ENCODE results near the gene SCYGR5.
"Not testable (repeated sequence)": the region's sequence is repeated elsewhere in the genome, so short reads cannot be mapped to it uniquely, and the experiment has no call there.

Gene SCYGR5, protein sequence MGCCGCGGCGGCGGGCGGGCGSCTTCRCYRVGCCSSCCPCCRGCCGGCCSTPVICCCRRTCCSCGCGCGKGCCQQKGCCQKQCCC

DNA sequence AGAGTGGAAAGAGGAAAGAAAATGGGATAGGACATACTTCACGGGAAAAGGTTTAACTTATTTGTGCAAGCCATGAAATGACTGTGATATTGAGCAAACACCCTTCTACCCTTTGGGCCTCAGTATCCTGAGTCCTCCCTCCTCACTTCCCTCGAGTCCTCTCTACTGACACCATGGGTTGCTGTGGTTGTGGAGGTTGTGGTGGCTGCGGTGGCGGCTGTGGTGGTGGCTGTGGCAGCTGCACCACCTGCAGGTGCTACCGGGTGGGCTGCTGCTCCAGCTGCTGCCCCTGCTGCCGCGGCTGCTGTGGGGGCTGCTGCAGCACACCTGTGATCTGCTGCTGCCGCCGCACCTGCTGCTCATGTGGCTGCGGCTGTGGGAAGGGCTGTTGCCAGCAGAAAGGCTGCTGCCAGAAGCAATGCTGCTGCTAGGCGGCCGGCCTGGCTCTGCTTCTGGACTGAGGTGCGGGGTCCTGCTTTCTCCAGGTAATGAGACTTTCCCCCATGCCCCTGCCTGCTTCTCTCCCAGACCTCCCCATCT, at the start of gene SCYGR5:
Gene SCYGR5, plus strand, starts transcription at position 174 of the 540 bp plus-strand sequence. Its CDS starts 0 bp downstream, at position 174.
- DNase-seq (ENCODE audit: low read depth): not testable (repeated sequence)

DNA sequence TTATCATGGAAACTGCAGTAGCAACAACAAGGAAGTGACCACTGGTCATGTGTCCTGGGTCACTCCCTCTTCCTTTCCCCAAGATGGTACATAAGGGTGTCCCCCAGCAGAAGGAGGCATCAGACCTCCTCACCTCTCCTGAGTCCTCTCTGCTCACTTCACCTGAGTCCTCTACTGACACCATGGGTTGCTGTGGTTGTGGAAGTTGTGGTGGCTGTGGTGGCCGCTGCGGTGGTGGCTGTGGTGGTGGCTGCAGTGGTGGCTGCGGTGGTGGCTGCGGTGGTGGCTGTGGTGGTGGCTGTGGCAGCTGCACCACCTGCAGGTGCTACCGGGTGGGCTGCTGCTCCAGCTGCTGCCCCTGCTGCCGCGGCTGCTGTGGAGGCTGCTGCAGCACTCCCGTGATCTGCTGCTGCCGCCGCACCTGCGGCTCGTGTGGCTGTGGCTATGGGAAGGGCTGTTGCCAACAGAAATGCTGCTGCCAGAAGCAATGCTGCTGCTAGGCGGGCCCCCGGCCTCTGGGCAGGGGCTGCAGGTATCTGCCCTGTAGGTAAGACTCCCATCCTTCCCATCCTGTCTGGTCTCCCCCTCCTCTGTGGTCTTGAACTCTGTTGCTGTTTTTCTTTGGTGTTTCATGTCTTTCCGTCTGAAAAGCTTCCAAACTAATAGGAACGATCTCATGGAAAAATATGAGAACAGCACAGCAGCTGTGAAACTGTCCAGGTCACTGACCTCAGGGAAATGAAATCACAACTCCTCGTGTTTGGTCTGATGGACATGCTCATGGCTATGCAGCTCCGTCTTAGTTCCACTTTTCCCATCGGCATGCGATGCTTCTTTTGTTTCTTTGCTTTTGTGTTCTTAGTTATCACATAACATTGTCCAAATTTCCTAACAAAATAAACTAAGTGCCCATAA, 49.0 kb upstream of the SCYGR5 start, which contains the start of gene SCYGR4:
Gene SCYGR4, plus strand, starts transcription at position 183 of the 915 bp plus-strand sequence. Its CDS starts 0 bp downstream, at position 183.
- DNase-seq (ENCODE audit: low read depth): no peak

DNA sequence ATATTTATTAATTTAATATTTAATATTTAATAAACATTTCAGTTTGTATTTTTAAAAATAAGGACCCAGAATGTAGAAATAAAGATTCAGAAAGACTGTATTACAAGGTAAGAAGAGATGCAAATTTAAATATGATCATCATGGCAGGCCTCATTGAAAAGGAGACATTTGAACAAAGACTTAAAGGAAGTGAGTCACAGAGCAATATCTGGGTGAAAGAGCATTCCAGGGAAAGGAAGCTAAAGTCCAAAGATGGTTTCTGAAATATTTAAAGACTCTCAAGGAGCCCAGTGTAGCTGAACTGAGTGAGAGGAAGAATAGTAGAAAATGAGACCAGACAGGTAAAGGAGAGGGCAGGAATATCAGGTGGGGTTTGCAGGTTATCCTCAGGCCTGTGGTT, 43.4 kb upstream of the SCYGR5 start:
- peak; percentile 45 for DNase-seq (ENCODE audit: low read depth)

DNA sequence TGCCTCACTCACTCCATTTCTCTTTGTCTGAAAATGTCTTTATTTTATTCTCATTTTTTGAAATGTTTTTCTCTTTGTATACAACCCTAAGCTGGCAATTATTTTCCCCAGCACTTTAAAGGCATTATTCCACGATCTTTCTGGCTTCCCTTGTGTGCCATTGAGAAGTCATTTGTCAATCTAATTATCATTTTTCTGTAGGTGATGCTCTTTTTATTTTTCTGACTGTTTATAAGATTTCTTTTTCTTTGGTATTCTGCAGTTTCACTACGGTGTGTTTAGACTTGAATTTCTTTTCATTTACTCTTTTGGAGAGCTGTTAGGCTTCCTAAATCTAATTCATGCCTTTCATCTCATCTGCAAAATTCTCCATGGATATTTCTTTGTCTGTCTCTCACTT, 41.2 kb upstream of the SCYGR5 start:
- no peak for DNase-seq (ENCODE audit: low read depth)

DNA sequence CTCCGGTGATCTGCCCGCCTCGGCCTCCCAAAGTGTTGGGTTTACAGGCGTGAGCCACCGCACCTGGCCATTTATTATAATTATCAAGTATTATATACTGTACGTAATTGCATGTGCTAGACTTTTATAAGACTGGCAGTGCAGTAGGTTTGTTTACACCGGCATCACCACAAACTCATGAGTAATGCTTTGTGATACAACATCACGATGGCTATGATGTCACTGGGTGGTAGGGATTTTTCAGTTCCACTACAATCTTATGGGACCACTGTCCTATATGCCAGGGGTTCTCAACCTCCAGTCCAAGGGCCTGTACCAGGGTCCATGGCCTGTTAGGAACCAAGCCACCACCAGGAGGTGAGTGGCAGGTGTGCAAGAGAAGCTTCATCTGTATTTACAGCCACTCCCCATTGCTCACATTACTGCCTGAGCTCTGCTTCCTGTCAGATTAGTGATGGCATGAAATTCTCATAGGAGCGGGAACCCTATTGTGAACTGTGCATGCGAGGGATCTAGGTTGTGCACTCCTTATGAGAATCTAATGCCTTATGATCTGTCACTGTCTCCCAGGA, 39.9 kb upstream of the SCYGR5 start:
- DNase-seq (ENCODE audit: low read depth): no peak

DNA sequence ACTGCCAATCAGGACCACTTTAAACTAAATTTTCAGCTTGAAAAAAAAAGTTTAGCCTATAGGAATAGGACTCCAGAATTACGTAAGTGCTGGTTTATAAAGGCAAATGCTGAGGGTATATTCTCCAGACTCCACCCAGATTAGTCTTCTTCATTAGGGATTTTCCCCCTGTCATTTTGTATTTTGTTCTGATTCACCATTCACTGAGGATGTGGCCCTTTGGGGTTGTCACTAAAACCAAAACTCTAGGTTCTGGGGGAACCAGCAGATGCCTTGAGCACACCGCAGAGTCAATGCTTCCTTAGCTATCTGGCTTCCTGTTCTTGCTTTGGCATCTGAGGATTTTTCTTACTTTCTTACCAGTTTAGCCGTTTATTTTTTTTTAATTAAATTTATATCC, 38.8 kb upstream of the SCYGR5 start:
- no peak for DNase-seq (ENCODE audit: low read depth)

DNA sequence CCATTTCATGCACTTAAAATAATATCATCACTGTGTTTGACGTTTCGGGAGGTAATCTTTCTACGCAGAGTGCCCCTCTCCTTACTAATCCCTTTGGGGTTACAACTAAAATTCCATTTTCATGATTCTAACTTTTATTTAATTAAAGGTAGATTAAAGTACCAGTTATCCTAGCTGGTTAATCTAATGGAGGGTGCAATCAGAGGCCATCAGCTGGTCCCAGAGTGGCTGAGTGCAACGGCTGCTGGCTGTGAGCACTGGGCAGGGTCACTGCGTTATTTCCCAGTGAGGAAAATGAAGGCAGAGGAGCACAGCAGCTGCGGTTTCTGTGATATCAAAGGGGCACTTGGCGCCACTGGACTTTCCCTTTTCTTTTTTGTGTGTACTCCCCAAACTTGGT, 37.2 kb upstream of the SCYGR5 start:
- DNase-seq (ENCODE audit: low read depth): no peak

DNA sequence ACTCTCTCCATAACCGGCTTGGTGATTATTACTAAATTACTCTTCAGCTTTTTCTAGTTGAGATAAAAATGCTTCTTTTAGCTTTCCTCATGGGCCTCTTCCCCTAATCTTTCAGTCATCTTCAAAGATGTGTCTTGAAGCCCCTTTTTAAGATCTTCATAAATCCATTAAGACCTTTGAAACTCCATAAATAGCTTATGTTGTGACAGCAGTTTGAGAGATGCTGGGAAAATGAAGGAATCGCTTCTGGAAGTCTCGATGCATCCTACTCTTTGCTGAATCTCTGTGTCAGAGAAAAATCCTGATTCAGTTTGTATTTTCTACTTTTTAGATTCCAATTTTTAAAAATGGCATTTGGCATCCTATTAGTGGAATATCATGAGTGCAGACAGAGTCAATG, 36.3 kb upstream of the SCYGR5 start:
- no peak for DNase-seq (ENCODE audit: low read depth)

DNA sequence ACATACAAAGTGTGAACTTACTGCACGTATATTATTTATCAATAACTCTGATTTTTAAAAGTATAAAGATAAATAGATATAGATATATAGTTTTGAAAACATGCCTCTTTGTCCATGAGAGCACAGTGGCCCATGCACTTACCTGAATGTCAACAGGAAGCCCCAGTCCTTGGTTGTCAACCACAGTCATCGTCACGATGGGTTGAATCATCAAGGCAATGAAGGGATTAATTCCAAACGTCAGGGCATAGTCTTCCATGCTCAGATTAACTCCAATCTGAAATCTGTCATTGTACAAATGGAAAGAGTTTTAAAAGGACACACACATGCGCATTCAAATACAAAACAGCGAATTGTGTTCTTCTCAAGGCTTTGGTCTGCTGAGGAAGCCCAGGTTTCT, 33.8 kb upstream of the SCYGR5 start:
- no peak for DNase-seq (ENCODE audit: low read depth)

DNA sequence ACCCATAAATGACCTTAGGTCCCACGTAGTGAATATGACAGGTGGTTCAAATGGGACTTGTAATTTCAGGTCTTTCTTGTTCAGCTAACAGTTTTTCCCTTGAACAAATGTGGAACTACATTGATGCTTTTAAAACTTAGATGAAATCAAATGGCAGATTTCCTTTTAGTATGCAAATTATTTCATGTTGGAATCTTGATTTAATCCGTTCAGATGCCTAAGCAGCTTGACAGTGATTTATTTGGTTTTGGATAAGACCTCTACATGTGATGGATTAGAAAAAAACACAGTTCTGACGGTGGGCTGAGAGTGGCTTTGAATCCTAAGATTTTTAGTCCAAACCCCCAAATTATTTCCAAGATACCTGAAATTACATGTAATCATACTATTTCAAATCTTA, 32.4 kb upstream of the SCYGR5 start:
- no peak for DNase-seq (ENCODE audit: low read depth)

DNA sequence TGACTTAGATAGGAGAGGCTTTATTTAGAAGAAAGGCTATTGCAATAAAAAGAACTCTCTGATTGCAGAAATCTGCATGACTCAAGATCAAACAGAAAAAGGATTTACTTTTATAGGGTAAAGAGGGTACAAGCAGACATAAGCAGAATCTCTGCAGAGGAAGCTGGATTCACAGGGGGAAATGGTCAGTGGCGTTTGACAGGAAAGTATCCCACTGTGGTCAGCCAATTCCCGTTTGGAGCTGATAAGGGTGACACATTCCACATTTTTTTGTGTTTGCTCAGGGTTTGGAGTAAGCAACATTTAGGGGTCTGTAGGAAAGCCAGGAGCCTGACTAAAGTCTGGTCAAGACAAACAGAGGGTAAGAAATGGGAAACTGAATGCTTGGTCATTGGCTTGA, 23.9 kb upstream of the SCYGR5 start:
- no peak for DNase-seq (ENCODE audit: low read depth)

DNA sequence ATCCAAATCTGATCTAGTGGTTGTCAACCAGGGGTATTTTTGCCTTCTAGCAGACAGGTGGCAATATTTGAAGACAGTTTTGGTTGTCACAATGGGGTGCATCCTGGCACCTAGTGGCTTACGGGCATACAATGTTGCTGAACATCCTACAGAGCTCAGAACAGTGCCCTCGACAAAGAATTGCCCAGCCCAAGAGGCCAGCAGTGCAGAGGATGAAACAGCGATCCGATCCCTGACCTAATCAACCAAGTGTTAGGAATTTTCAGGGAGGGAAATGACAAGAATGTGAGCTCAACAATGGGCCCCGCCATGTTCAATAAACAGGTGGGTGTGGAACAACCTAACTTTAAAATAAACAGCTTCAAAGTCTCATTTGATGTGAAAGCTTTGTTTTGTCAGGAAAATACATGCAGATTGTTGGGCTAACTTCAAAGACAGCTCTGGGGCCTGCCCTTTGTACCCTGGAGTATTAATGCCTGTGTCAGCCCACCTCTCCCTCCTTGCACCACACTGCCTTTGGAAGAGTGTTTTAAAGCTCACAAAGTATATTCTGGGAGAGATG, 22.5 kb upstream of the SCYGR5 start:
- DNase-seq (ENCODE audit: low read depth): no peak

DNA sequence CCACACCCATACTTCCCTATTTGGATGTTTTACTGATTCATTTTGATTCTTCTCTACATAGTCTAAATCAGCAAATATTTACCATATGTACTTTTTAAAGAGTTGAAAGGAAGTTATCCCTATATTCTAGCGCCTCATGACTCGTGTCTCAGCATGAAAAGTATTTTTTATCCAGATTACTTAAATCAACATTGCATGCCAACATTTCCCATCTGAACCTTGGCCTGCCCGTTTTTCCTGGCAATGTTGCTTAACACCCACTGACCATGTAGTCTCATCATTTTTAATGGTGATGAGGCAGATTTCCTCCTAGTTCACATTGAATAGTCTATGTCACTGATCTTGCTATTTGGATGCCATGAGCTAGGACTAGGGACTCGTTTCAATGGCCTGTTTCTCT, 13.2 kb upstream of the SCYGR5 start:
- peak; percentile 32 for DNase-seq (ENCODE audit: low read depth)

DNA sequence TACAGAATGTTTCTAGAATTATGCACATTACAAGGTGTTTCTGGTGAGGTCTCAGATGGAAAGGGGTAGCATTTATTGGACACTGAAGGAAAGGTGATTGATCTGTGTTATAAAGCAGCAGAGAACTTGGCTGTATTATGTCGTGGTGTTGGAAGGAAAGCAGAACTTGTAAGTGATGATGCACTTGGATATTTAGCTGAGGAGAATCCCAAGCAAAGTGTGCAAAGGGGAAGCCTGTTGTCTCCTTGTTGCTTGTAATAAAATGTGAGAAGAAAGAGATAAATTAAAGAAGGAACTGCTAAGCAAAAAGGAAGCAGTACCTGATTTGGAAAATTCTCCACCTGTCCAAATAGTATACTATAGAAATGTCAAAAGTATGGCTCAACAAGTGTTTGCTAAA, 12.2 kb upstream of the SCYGR5 start:
- DNase-seq (ENCODE audit: low read depth): no peak

DNA sequence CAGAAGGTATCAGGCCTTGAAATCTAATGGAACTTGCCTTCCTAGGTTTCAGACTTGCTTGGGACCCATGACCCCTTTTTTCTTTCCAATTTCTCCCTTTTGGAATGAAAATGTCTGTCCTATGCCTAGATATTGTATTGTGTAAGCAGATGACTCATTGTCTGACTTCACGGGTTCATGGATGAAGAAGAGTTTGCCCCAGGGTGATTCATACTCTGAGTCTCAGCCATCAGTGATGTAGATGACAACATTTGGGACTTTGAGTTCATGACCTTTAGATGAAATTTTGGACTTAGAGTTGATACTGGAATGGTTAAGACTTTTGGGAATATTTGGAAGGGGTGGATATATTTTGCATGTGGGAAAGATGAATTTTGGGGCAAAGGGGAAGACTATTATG, 11.2 kb upstream of the SCYGR5 start:
- peak; percentile 90 for DNase-seq (ENCODE audit: low read depth)

DNA sequence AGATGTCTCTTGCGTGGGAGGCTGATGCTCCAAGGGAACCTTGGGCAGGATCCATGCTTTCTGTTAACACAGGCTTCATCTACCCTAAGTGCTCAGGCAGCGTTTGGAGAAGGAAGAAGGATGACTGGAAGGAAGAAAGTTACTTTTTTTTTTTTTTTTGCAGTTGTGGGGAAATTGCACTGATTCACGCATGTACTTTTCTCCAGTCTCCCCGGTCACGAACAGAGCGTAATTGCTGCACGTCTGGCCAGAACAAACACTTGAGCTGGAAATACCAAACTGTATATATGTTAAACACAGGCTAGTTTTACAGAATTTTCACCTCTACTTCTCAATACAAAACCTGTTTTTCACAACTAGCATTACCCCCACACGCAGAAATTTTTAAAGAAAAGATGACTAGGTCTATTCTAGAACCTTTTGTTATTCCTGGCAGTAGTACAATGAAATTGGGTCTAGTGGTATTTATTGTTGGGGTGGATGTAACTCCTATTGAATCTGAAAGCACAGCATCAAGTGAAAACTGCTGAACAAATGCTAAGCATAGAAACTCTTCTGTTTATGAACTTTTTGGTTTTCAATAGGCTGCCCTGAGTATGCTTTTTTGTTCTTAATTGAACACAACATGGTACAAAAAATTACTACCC, 9.3 kb upstream of the SCYGR5 start:
- no peak for DNase-seq (ENCODE audit: low read depth)

DNA sequence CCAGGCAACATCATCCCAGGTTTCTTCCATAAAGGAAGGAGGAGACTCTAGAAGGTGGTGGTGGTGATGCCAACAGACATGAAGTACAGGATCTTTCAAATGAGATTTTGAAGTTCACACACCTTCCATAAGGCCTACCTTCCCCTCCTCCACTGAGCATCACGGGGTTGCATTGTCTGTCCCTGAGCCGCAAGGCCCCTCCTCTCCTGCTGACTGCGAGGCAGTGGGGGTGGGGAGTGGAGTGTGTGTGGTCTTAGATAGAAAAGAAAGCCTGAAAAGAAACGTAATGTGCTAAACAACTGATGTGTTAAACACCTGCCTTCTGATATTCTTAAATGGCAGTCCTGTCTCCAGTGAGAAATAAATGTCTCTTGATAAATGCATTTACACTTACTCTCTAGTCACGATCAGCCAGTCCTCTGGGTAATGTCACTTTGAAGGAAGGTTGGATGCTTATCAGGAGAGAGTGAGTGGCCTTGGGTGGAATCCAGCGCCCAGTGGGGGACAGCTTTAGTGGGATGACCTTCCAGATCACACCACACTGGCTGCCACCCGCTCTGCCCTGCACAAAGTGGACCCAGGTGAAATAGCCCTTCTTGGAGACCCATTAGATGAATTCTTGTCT, 5.5 kb upstream of the SCYGR5 start:
- DNase-seq (ENCODE audit: low read depth): no peak

DNA sequence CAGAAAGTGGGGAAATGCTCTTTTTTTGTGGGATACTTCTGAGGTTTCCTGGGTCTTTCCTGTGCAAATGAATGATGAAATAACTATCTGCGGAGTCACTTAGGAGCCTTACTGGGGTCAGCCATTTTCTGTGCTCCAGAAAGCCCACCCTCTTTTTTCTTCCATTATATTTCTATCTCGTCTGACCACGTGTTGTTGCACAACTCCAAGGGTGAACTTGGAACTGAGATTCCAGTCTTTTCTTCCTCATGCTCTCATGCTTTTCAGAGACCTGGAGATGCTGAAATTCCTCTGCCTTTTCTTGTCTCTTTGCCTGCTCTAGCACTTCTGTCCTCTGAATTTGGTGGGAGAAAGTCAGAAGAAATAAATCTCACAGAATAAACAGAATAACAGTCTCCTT, 4.8 kb upstream of the SCYGR5 start:
- no peak for DNase-seq (ENCODE audit: low read depth)

DNA sequence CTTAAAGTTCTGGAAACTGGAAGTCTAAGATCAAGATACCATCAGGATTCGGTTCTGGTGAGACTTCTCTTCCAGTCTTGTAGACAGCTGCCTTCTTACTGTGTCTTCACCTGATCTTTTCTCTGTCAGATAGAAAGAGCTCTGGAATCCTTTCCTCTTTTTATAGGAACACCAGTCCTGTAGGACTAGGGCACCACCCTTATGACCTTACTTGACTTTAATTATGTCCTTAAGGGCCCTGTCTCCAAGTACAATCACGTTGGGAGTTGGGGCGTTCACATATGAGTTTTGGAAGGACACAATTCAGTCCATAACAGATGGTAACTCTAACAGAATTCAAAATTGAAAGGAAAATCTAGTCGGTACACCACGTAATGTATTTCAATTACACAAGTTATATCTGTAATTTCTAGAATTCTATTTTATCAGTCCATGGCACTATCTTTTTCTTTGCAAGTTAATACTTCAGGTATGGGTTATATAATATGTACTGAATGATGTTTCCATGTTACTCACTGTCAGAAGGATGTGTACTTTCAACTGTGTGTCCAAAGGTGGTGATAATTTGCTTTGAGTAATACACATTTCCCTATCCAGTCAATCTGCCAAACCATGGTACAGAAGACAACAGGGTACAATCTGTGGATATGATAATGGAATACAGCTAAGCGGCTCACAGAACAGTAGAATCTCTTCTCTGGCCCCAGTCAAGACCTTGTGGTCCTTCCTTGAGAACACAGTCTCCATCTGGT, 1.2 kb upstream of the SCYGR5 start:
- DNase-seq (ENCODE audit: low read depth): no peak

DNA sequence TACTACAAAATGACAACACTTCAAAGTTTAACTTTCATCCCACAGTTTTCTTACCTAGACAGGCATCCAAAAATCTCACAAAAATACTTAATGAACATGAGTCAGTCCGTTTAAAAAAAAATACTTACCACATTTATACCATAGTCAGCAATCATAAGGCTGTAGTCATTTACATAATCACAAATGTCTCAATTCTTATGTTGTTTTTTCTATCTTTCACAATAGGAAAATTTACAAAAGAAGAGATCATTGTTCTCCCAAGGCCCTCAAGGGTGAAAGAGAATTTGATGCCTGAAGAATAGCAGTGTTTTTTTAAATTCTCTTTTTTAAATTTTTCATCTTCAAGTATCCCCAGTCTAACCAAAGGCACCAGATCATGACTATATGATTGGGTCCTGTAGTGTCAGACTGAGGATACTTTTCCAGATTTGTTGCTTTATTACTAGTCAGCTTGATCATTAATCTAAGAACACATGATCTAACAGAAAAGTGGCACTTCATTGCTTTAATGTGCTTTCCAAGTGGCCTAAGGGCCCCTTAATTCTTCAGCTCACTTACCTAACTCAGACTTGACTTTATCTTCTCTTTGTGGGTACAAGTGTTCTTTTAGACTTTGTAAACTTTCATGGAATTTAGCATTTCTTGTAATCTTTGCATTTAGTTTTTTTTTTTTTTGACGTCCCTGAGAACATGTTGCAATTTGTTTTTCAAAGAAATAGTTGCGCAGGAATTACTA, 4.7 kb downstream of the SCYGR5 start:
- DNase-seq (ENCODE audit: low read depth): no peak
